SK-N-SH (cell line): ENCODE data around the gene CDH23. TPM values are rescaled to one million over a fixed set of nuclear protein-coding genes. Genes with fewer than 3 reads are reported as not detected.

Experiments used
- CTCF ChIA-PET: fragments of 300-600, 350-600 bp; formaldehyde crosslinking; extraction: SDS; loops from one replicate; lab custom pipeline; 2021; lab: Yijun Ruan, JAX
- POLR2A ChIA-PET: fragments of 350-600 bp; sonication (Branson Sonifier 250); formaldehyde crosslinking; extraction: SDS; loops from one replicate; lab custom pipeline; 2020; ENCODE audit warnings: antibody characterized with exemption, inconsistent platforms; lab: Yijun Ruan, JAX
- DNase-seq: peaks from one replicate; pipeline ENCODE4 v3.0.0; 2012
- H2AFZ ChIP-seq: fragments of 200-600 bp; sonication (generic); 2 replicates; pipeline ENCODE4 v1.8.1; 2016; ENCODE audit warnings: antibody characterized with exemption, mild to moderate bottlenecking, low read depth
- H3F3A ChIP-seq: fragments of 200-600 bp; sonication (generic); replicated peaks from 2 replicates; pipeline ENCODE3; 2016; ENCODE audit warnings: antibody characterized with exemption, mild to moderate bottlenecking; ENCODE audit not compliant: insufficient read depth
- H3K27ac ChIP-seq, 2 experiments: fragments of 200-500 bp in 1 of 2; fragments of 200-600 bp in 1 of 2; sonication (Bioruptor generic) in 1 of 2; sonication (generic), shearing (Covaris generic) in 1 of 2; 2 replicates each; pipeline versions ENCODE4 v1.5.1 to v1.6.1; 2014 to 2016; ENCODE audit warnings: low read depth in 2 of 2, inconsistent platforms in 1 of 2, low read length in 1 of 2, mild to moderate bottlenecking in 1 of 2, mixed read lengths in 1 of 2
- H3K27me3 ChIP-seq: fragments of 200-600 bp; sonication (generic), shearing (Covaris generic); 2 replicates; pipeline ENCODE4 v1.6.1; 2016; ENCODE audit warnings: mixed run types; ENCODE audit not compliant: insufficient read depth
- H3K36me3 ChIP-seq, 2 experiments: fragments of 200-500 bp in 1 of 2; fragments of 200-600 bp in 1 of 2; sonication (Bioruptor generic) in 1 of 2; sonication (generic) in 1 of 2; replicated peaks in 1 of 2; 2 replicates each; pipeline versions ENCODE3 to v1.5.1; 2014 to 2016; ENCODE audit warnings: low read length in 1 of 2, mild to moderate bottlenecking in 1 of 2; ENCODE audit not compliant: insufficient read depth in 2 of 2, control insufficient read depth in 1 of 2
- H3K4me1 ChIP-seq, 2 experiments: fragments of 200-500 bp in 1 of 2; fragments of 200-600 bp in 1 of 2; sonication (Bioruptor generic) in 1 of 2; sonication (generic), shearing (Covaris generic) in 1 of 2; 2 replicates each; pipeline versions ENCODE4 v1.5.1 to v1.6.1; 2014 to 2016; ENCODE audit warnings: low read depth in 1 of 2, low read length in 1 of 2, mixed run types in 1 of 2; ENCODE audit not compliant: insufficient read depth in 2 of 2, control insufficient read depth in 1 of 2
- H3K4me2 ChIP-seq: fragments of 200-600 bp; sonication (generic), shearing (Covaris generic); 2 replicates; pipeline ENCODE4 v1.6.1; 2017; ENCODE audit warnings: mixed run types
- H3K4me3 ChIP-seq, 2 experiments: fragments of 200-500 bp in 1 of 2; fragments of 200-600 bp in 1 of 2; sonication (Bioruptor generic) in 1 of 2; sonication (generic), shearing (Covaris generic) in 1 of 2; 2 replicates each; pipeline versions ENCODE4 v1.5.1 to v1.8.1; 2014 to 2016; ENCODE audit warnings: low read depth in 2 of 2, inconsistent platforms in 1 of 2, low read length in 1 of 2, mild to moderate bottlenecking in 1 of 2, mixed read lengths in 1 of 2, moderate library complexity in 1 of 2
- H3K79me2 ChIP-seq: fragments of 200-600 bp; sonication (generic); 2 replicates; pipeline ENCODE4 v1.8.1; 2017; ENCODE audit warnings: mild to moderate bottlenecking; ENCODE audit not compliant: insufficient read depth
- H3K9ac ChIP-seq: fragments of 200-600 bp; sonication (generic); 2 replicates; pipeline ENCODE4 v1.6.1; 2017; ENCODE audit warnings: mixed run types
- H3K9me2 ChIP-seq: fragments of 200-600 bp; sonication (generic); 2 replicates; pipeline ENCODE4 v1.6.1; 2017; ENCODE audit warnings: mixed run types
- H3K9me3 ChIP-seq: fragments of 200-600 bp; sonication (generic); 2 replicates; pipeline ENCODE4 v1.6.1; 2017; ENCODE audit warnings: mixed run types, mild to moderate bottlenecking, moderate library complexity
- H4K20me1 ChIP-seq: fragments of 200-600 bp; sonication (generic); 2 replicates; pipeline ENCODE4 v1.6.1; 2017; ENCODE audit warnings: mild to moderate bottlenecking, mixed run types; ENCODE audit not compliant: insufficient read depth
- ELF1 ChIP-seq: IDR thresholded peaks from 2 replicates; pipeline ENCODE4 v1.4.0; 2012
- EP300 ChIP-seq, 2 experiments: IDR thresholded peaks; 2 replicates each; pipeline versions ENCODE4 v1.4.0 to v1.6.1; 2012; ENCODE audit warnings: borderline replicate concordance in 1 of 2, low read depth in 1 of 2, low read length in 1 of 2
- EZH2phosphoT487 ChIP-seq: fragments of 200-600 bp; sonication (generic); IDR thresholded peaks from 2 replicates; pipeline ENCODE4 v1.6.1; 2017; ENCODE audit warnings: low read depth, mixed run types, mild to moderate bottlenecking, antibody characterized with exemption, moderate library complexity, borderline replicate concordance
- FOXM1 ChIP-seq: IDR thresholded peaks from 2 replicates; pipeline ENCODE4 v1.4.0; 2012; ENCODE audit warnings: low read depth, mild to moderate bottlenecking
- GATA2 ChIP-seq: sonication (generic); formaldehyde crosslinking; IDR thresholded peaks from 2 replicates; pipeline ENCODE4 v1.5.0; 2020; ENCODE audit warnings: mild to moderate bottlenecking, missing genetic modification reagents
- MXI1 ChIP-seq: IDR thresholded peaks from 2 replicates; pipeline ENCODE4 v1.6.1; 2012; ENCODE audit warnings: mild to moderate bottlenecking, low read depth, low read length, improper control_type of control experiment
- RXRA ChIP-seq: IDR thresholded peaks from 2 replicates; pipeline ENCODE4 v1.4.0; 2012; ENCODE audit warnings: low read depth, mild to moderate bottlenecking, borderline replicate concordance
- SMC3 ChIP-seq: IDR thresholded peaks from 2 replicates; pipeline ENCODE4 v1.6.1; 2012; ENCODE audit warnings: low read depth, low read length, improper control_type of control experiment
- TCF12 ChIP-seq: IDR thresholded peaks from 2 replicates; pipeline ENCODE4 v1.4.0; 2012
- WGBS: methylation state at CpG from one replicate; pipeline ENCODE4 v1.1.6; 2017; ENCODE audit warnings: low lambda C conversion rate; 5-methylcytosine and 5-hydroxymethylcytosine counted together
- polyA plus RNA-seq, 3 experiments: library from polyadenylated mRNA; depleted of rRNA; stranded (reverse); fragments of >200 nt; gene quantifications; 2 replicates each; pipeline ENCODE4 v1.2.3, GENCODE V29; 2012
- TF ChIP-seq, protein P1 (sequence below): IDR thresholded peaks from 2 replicates; pipeline ENCODE4 v1.4.0; 2012; ENCODE audit warnings: low read depth
- TF ChIP-seq, protein P2 (sequence below): fragments of 150-350 bp; IDR thresholded peaks from 2 replicates; pipeline ENCODE4 v1.6.1; 2016; ENCODE audit warnings: mild to moderate bottlenecking, low read depth, low read length

Gene CDH23
- polyA plus RNA-seq, 1 of the 3 experiments (the other 2 are of a cell fraction), result 0.03 TPM

DNA sequence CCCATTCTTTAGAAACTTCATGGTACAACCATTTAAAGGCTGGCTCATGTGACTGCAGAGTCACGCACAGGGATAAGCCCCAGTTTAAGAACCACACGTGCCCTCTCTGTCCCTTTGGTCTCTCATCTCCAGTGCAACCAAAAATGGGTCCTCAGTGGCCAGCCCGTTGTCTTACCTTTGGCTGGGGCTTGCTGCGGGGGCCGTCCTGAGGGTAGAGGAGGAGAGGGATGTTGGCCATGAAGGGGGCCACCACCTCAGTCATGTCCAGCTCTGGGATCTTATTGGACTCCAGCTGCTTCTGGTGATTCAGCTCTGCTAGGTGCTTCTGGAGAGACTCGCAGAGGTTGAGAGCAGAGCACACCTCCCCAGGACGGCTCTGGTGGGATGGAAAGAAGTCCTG lies 432.0 kb downstream of the CDH23 start:
- H3K4me2 ChIP-seq, result no peak overlapping the region
- DNase-seq, result no peak
- peaks cover 25% of the 10 kb centered on the region for H3K79me2 ChIP-seq
- H4K20me1 ChIP-seq, result peaks cover 25% of the 10 kb centered on the region
- no peaks in the 10 kb centered on the region; a peak in 1 of 4 replicates for H3K4me1 ChIP-seq
- no peaks in the 10 kb centered on the region for H3K9me2 ChIP-seq
- no peak for TF ChIP-seq SMC3
- no peak for TF ChIP-seq GATA2 (CRISPR knock-in tag)
- no peak for TF ChIP-seq EZH2phosphoT487
- TF ChIP-seq MXI1, result no peak
- TF ChIP-seq TCF12, result no peak
- TF ChIP-seq, protein P1, sequence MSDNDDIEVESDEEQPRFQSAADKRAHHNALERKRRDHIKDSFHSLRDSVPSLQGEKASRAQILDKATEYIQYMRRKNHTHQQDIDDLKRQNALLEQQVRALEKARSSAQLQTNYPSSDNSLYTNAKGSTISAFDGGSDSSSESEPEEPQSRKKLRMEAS, result no peak
- no peak for TF ChIP-seq ELF1
- TF ChIP-seq, protein P2, sequence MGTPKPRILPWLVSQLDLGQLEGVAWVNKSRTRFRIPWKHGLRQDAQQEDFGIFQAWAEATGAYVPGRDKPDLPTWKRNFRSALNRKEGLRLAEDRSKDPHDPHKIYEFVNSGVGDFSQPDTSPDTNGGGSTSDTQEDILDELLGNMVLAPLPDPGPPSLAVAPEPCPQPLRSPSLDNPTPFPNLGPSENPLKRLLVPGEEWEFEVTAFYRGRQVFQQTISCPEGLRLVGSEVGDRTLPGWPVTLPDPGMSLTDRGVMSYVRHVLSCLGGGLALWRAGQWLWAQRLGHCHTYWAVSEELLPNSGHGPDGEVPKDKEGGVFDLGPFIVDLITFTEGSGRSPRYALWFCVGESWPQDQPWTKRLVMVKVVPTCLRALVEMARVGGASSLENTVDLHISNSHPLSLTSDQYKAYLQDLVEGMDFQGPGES, result no peak
- TF ChIP-seq RXRA, result no peak
- no peak for TF ChIP-seq FOXM1
- WGBS, result 100% methylated on average over 6 of the region's 7 CpGs
- H3K27ac ChIP-seq, result no peak overlapping the region
- no peaks in the 10 kb centered on the region for H3F3A ChIP-seq
- no peaks in the 10 kb centered on the region for H3K9me3 ChIP-seq
- H3K36me3 ChIP-seq, result peaks cover 70 to 77% of the 10 kb centered on the region in 2 experiments
- no peaks in the 10 kb centered on the region for H3K27me3 ChIP-seq
- POLR2A ChIA-PET, result no interaction called here
- H3K9ac ChIP-seq, result no peak overlapping the region
- CTCF ChIA-PET, result interaction anchor here (0.7 to 1.0 kb wide), 2 partner anchors 68 to 120 kb away, joined by 3 read pairs; no protein-coding TSS in a partner anchor
- H3K4me3 ChIP-seq, result no peak overlapping the region
- H2AFZ ChIP-seq, result no peak overlapping the region

DNA sequence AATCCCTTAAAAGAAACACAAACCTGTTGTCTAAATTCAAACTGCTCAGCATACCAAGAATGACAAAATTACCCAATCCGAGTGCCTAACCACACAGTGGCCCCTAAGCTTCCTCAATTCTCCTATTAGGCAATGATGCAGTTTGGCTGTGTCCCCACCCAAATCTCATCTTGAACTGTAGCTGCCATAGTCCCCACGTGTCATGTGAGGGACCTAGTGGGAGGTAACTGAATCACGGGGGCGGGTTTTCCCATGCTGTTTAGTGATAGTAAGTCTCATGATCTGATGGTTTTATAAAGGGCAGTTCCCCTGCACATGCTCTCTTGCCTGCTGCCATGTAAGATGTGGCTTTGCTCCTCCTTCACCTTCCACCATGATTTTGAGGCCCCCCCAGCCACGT lies 432.5 kb downstream of the CDH23 start:
- no peak overlapping the region for H3K4me3 ChIP-seq
- no peak overlapping the region for H2AFZ ChIP-seq
- no peak overlapping the region for H3K4me2 ChIP-seq
- H3F3A ChIP-seq, result no peaks in the 10 kb centered on the region
- DNase-seq, result no peak
- no peaks in the 10 kb centered on the region for H3K27me3 ChIP-seq
- peaks cover 67 to 77% of the 10 kb centered on the region in 2 experiments for H3K36me3 ChIP-seq
- no peaks in the 10 kb centered on the region for H3K9me3 ChIP-seq
- no peaks in the 10 kb centered on the region for H3K9me2 ChIP-seq
- CTCF ChIA-PET, result interaction anchor here (0.9 to 3.0 kb wide), 4 partner anchors 11 to 67 kb away, joined by 3 to 21 read pairs (median 4); no protein-coding TSS in a partner anchor
- no peak overlapping the region for H3K27ac ChIP-seq
- no peak for TF ChIP-seq EP300 (IDR thresholded peaks at IDR 0.05; ENCODE audit: borderline replicate concordance in 1 of 2, low read depth in 1 of 2, low read length in 1 of 2)
- no peak overlapping the region for H3K9ac ChIP-seq
- H4K20me1 ChIP-seq, result peaks cover 30% of the 10 kb centered on the region
- 90% methylated on average over 5 of the region's 5 CpGs for WGBS
- no peaks in the 10 kb centered on the region; a peak in 1 of 4 replicates for H3K4me1 ChIP-seq
- H3K79me2 ChIP-seq, result peaks cover 30% of the 10 kb centered on the region
- POLR2A ChIA-PET, result no interaction called here
